Immature natural killer cell (primary cell): ENCODE measurements around the gene EIF5. TPM values are rescaled to one million over a fixed set of nuclear protein-coding genes. Genes with fewer than 3 reads are reported as not detected.

Experiments used
- DNase-seq, 3 donors: peaks; one replicate each; pipeline ENCODE4 v3.0.0; 2022; ENCODE audit warnings: mixed read lengths in 1 of 3
- H3K27ac Mint-ChIP-seq, 6 donors: one replicate each; pipeline ENCODE4 v1.8.0; 2020; ENCODE audit warnings: mixed read lengths in 6 of 6, mild to moderate bottlenecking in 5 of 6, inconsistent platforms in 4 of 6, moderate library complexity in 3 of 6
- H3K27me3 Mint-ChIP-seq, 3 donors: one replicate each; pipeline ENCODE4 v1.8.0; 2020 to 2021; ENCODE audit warnings: low read depth in 3 of 3, mild to moderate bottlenecking in 3 of 3, mixed read lengths in 3 of 3, moderate library complexity in 3 of 3, inconsistent platforms in 1 of 3
- H3K36me3 Mint-ChIP-seq, 3 donors: one replicate each; pipeline ENCODE4 v1.8.0; 2020; ENCODE audit warnings: mixed read lengths in 3 of 3, inconsistent platforms in 2 of 3, mild to moderate bottlenecking in 2 of 3
- H3K4me1 Mint-ChIP-seq, 2 donors: one replicate each; pipeline ENCODE4 v1.8.0; 2020; ENCODE audit warnings: inconsistent platforms in 2 of 2, mild to moderate bottlenecking in 2 of 2, mixed read lengths in 2 of 2, moderate library complexity in 1 of 2
- H3K4me3 Mint-ChIP-seq, 5 donors: one replicate each; pipeline ENCODE4 v1.8.0; 2020; ENCODE audit warnings: mild to moderate bottlenecking in 5 of 5, mixed read lengths in 5 of 5, inconsistent platforms in 3 of 5, moderate library complexity in 3 of 5
- H3K9me3 Mint-ChIP-seq, 6 donors: one replicate each; pipeline ENCODE4 v1.8.0; 2020; ENCODE audit warnings: mild to moderate bottlenecking in 6 of 6, mixed read lengths in 6 of 6, inconsistent platforms in 4 of 6, moderate library complexity in 3 of 6
- polyA plus RNA-seq, 3 donors: library from polyadenylated mRNA; unstranded; fragments of 300-500 nt; fragmentation: Illumina TruSeq; gene quantifications; one replicate each; pipeline ENCODE4 v1.2.3, GENCODE V29; 2021

The EIF5 gene
- polyA plus RNA-seq, 3 donors from 2014 or later, result 348 to 443 (median 414) TPM

- Mint-ChIP-seq H3K9me3 (no peaks in the 10 kb centered on the region), H3K4me3 (no peak overlapping the region), H3K36me3 (no peaks in the 10 kb centered on the region), H3K27me3 (no peaks in the 10 kb centered on the region), H3K27ac (no peak overlapping the region), H3K4me1 (peaks cover 62 to 74% of the 10 kb centered on the region in 2 donors)
- no peak for DNase-seq
Observed at GRCh38 chr14:103393070-103393469, 59.0 kb downstream of the EIF5 start.

DNA sequence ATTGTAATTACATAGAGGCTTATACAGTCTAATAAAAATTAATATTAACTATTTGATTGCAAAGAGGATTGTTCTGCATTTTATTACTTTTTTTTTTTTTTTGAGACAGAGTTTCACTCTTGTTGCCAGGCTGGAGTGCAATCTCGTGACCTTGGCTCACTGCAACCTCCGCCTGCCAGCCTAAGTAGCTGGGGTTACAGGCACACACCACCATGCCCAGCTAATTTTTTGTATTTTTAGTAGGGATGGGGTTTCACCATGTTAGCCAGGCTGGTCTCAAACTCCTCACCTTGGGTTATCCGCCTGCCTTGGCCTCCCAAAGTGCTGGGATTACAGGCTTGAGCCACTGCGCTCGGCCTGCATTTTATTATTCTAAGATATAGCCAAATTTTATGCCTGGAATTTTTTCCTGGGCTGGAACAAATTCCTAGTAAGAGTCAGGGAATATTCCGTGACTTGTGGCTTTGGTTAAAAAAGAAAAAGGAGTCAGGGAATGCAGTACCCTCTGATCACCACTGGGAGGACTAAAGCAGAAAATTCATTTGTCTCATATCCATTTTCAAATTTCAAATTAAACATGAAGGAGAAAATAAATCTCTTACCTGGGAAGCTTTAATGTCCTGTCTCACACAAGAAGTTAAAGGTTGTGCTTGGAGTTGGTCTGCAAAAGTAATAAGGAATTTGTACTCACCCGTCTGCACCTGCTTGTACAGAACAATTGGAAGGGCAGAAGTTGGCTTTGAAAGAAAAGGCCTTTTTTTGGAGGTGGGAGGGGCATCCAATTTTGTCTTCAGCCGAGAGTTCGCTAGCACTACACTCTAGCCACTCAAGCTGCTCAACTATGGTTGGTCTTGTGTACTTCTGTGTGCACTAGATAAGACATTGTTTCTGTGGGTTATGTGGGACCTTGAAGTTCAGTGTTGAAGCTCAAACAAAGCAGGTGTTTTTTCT, 59.9 kb downstream of the EIF5 start:
- Mint-ChIP-seq H3K36me3 (no peaks in the 10 kb centered on the region), H3K27ac (peak overlapping the region; percentile 21 to 65 (median 30)), H3K9me3 (no peaks in the 10 kb centered on the region), H3K27me3 (no peaks in the 10 kb centered on the region), H3K4me3 (peak overlapping the region in 2 of 5 donors; percentile 27 to 41), H3K4me1 (peaks cover 61 to 74% of the 10 kb centered on the region in 2 donors)
- DNase-seq, result peak in 1 of 3 donors; percentile 23

Other genes with a start within 250 kb of the EIF5 start
- gene EXOC3L4, start 239.5 kb upstream of the EIF5 start, polyA plus RNA-seq, result not detected
- gene TNFAIP2, start 210.8 kb upstream of the EIF5 start, polyA plus RNA-seq, result 1 to 10 TPM in 1 of 3 donors, under 1 TPM in 2; 0.20 to 1.4 (median 0.91) TPM
- 10 to 100 TPM; 23.4 to 44.1 (median 25.7) TPM for gene MARK3, start 51.2 kb downstream of the EIF5 start, polyA plus RNA-seq
- gene CKB, start 188.6 kb downstream of the EIF5 start, polyA plus RNA-seq, result 1 to 10 TPM in 2 of 3 donors, under 1 TPM in 1; 0.34 to 1.6 (median 1.1) TPM
- 1 to 10 TPM; 1.4 to 7.7 (median 5.0) TPM for gene TRMT61A, start 195.0 kb downstream of the EIF5 start, polyA plus RNA-seq
- gene BAG5, start 228.4 kb downstream of the EIF5 start, polyA plus RNA-seq, result 10 to 100 TPM; 23.5 to 58.7 (median 36.5) TPM
- gene COA8, start 228.7 kb downstream of the EIF5 start, polyA plus RNA-seq, result 10 to 100 TPM; 60.6 to 87.5 (median 64.5) TPM